Spleen (tissue), 7 donors: ENCODE data around the gene LYPD3.

Source experiments
- CTCF ChIP-seq, 11 experiments: fragments of 200-600 bp in 7 of 11; fragments of 450-650 bp in 4 of 11; sonication (generic) in 4 of 11; IDR thresholded peaks in 8 of 11; conservative IDR thresholded peaks in 3 of 11; 1 replicate in 7 of 11; 2 replicates in 4 of 11; pipeline versions ENCODE4 v1.4.0 to v1.8.0; 2016 to 2021; ENCODE audit warnings: antibody characterized with exemption in 11 of 11, inconsistent platforms in 4 of 11, mild to moderate bottlenecking in 1 of 11
- POLR2A ChIP-seq, 3 donors: fragments of 450-650 bp; IDR thresholded peaks; one replicate each; pipeline ENCODE4 v1.5.1; 2017; ENCODE audit warnings: antibody characterized with exemption in 3 of 3, mild to moderate bottlenecking in 1 of 3
- POLR2AphosphoS5 ChIP-seq, 3 donors: sonication (generic); formaldehyde crosslinking; IDR thresholded peaks; one replicate each; pipeline ENCODE4 v1.5.1; 2017; ENCODE audit warnings: antibody characterized with exemption in 3 of 3
- donor health status: DM: no; HTN: no; CAD: no; lungs with moderate emphysema.
- donor health status: DM: no; HTN: no; CAD: no.
- donor health status: DM: no; HTN: no; CAD: no.

GRCh38 chr19:43483281-43483680 is 17.9 kb upstream of the LYPD3 start:
- TF ChIP-seq CTCF (IDR thresholded peaks at IDR 0.05 in 8 of 11, conservative IDR thresholded peaks at IDR 0.05 in 3 of 11), result no peak
- no peak for TF ChIP-seq POLR2AphosphoS5 (IDR thresholded peaks at IDR 0.05)
- no peak for TF ChIP-seq POLR2A (IDR thresholded peaks at IDR 0.05)
